Aortic smooth muscle cell (primary cell): ENCODE measurements around the gene SDC1. TPM values are rescaled to one million over a fixed set of nuclear protein-coding genes. Genes with fewer than 3 reads are reported as not detected.

Source experiments
- total RNA-seq: library from RNA; depleted of rRNA; stranded (reverse); fragments of >200 nt; gene quantifications from 2 replicates; pipeline ENCODE4 v1.2.3, GENCODE V29; 2014

The SDC1 gene, protein sequence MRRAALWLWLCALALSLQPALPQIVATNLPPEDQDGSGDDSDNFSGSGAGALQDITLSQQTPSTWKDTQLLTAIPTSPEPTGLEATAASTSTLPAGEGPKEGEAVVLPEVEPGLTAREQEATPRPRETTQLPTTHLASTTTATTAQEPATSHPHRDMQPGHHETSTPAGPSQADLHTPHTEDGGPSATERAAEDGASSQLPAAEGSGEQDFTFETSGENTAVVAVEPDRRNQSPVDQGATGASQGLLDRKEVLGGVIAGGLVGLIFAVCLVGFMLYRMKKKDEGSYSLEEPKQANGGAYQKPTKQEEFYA
- 4.6 and 5.3 TPM in 2 replicates for total RNA-seq

DNA sequence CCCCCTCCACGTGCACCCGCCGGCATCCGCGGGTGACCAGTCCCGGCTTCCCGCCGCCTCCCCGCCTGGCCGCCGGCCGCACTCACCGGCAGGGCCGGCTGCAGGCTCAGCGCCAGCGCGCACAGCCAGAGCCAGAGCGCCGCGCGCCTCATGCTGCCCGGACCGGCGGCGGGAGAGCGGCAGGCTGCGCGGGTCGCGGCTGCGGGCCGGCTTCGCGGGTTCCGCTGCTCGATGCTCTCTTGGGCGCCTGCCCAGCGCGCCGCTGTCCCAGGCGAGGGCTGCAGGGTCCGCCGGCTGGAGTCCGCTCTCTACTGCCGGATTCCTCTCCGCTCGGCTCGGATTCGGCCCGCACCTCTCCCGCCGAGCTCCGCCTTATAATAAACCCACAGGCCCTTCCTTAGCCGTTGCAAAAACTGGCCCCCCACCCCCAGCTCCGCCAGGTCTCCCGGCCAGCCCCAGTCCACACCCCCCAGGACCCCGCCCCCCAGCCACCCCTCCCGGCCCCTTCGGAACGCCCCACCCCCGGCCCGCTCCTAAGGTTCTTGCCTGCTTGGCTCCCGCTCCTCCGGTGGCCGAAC lies at the start of gene SDC1:
Gene SDC1 (minus strand): TSS at position 415 of the 578 bp plus-strand sequence. CDS start 263 bp downstream, at position 152.

Other genes with a start within 250 kb of the SDC1 start
- gene WDR35, start 235.0 kb downstream of the SDC1 start, total RNA-seq, result 14.4 and 15.6 TPM in 2 replicates
- 0.26 and 0.44 TPM in 2 replicates for gene MATN3, start 212.5 kb downstream of the SDC1 start, total RNA-seq
- gene LAPTM4A, start 173.5 kb downstream of the SDC1 start, total RNA-seq, result 148 and 154 TPM in 2 replicates
- gene PUM2, start 125.7 kb upstream of the SDC1 start, total RNA-seq, result 26.4 and 34.6 TPM in 2 replicates
- 98.0 and 168 TPM in 2 replicates for gene RHOB, start 221.9 kb upstream of the SDC1 start, total RNA-seq